Mesodermal cell (in vitro differentiated cells): ENCODE measurements around the gene DRC7.

Experiments
- H3K27ac ChIP-seq: 2 replicates; pipeline ENCODE4 v1.7.0; 2013; ENCODE audit warnings: mild to moderate bottlenecking, low read depth, low read length, moderate library complexity; ENCODE audit not compliant: severe bottlenecking
- H3K36me3 ChIP-seq: 2 replicates; pipeline ENCODE4 v1.7.1; 2013; ENCODE audit warnings: mild to moderate bottlenecking, low read length, moderate library complexity; ENCODE audit not compliant: control insufficient read depth, insufficient read depth
- H3K4me1 ChIP-seq: one replicate; pipeline ENCODE4 v1.7.1; 2013; ENCODE audit warnings: mild to moderate bottlenecking, low read length; ENCODE audit not compliant: insufficient read depth, control insufficient read depth, poor library complexity, severe bottlenecking
- H3K4me3 ChIP-seq: 2 replicates; pipeline ENCODE4 v1.7.0; 2013; ENCODE audit warnings: low read length, control low read depth, mild to moderate bottlenecking; ENCODE audit not compliant: insufficient read depth, poor library complexity, severe bottlenecking; ENCODE audit errors: extremely low read depth
- H3K9me3 ChIP-seq: 2 replicates; pipeline ENCODE4 v1.7.1; 2013; ENCODE audit warnings: mild to moderate bottlenecking, low read length, moderate library complexity; ENCODE audit not compliant: control insufficient read depth
- WGBS, 2 experiments: methylation state at CpG; one replicate each; pipeline ENCODE4 v1.1.5; 2013; ENCODE audit warnings: missing lambda C conversion rate in 2 of 2; ENCODE audit not compliant: insufficient coverage in 2 of 2; 5-methylcytosine and 5-hydroxymethylcytosine counted together

Gene DRC7

DNA sequence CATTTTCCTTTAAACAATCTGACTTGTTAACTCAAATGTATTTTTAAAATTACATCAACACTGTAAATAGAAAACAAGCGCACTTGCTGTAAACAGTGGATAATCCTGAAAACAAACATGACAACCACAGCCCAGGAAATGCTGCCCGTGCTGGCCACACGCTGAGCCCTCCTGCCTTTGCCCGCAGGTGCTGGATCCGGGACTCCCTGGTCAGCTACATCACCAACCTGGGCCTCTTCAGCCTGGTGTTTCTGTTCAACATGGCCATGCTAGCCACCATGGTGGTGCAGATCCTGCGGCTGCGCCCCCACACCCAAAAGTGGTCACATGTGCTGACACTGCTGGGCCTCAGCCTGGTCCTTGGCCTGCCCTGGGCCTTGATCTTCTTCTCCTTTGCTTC lies 33.1 kb upstream of the DRC7 start:
- Histone ChIP-seq H3K36me3 (no peaks in the 10 kb centered on the region), H3K9me3 (no peaks in the 10 kb centered on the region), H3K4me1 (no peaks in the 10 kb centered on the region), H3K27ac (no peak overlapping the region), H3K4me3 (no peak overlapping the region)
- 79 to 80% methylated on average over 7 of the region's 7 CpGs for WGBS, 2 experiments

- Histone ChIP-seq H3K27ac (no peak overlapping the region), H3K4me1 (no peaks in the 10 kb centered on the region), H3K4me3 (no peak overlapping the region), H3K9me3 (no peaks in the 10 kb centered on the region), H3K36me3 (no peaks in the 10 kb centered on the region)
- 92 to 93% methylated on average over 14 to 19 of the region's 20 CpGs for WGBS, 2 experiments
Observed at GRCh38 chr16:57661936-57662906, 32.4 kb upstream of the DRC7 start.

DNA sequence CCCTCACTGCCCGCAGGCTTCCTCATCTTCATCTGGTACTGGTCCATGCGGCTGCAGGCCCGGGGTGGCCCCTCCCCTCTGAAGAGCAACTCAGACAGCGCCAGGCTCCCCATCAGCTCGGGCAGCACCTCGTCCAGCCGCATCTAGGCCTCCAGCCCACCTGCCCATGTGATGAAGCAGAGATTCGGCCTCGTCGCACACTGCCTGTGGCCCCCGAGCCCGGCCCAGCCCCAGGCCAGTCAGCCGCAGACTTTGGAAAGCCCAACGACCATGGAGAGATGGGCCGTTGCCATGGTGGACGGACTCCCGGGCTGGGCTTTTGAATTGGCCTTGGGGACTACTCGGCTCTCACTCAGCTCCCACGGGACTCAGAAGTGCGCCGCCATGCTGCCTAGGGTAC lies 31.2 kb upstream of the DRC7 start:
- H3K9me3 ChIP-seq: no peaks in the 10 kb centered on the region
- no peak overlapping the region for H3K4me3 ChIP-seq
- no peak overlapping the region for H3K27ac ChIP-seq
- 90 to 92% methylated on average over 18 to 21 of the region's 21 CpGs for WGBS, 2 experiments
- peaks cover 10% of the 10 kb centered on the region for H3K4me1 ChIP-seq
- no peaks in the 10 kb centered on the region for H3K36me3 ChIP-seq

DNA sequence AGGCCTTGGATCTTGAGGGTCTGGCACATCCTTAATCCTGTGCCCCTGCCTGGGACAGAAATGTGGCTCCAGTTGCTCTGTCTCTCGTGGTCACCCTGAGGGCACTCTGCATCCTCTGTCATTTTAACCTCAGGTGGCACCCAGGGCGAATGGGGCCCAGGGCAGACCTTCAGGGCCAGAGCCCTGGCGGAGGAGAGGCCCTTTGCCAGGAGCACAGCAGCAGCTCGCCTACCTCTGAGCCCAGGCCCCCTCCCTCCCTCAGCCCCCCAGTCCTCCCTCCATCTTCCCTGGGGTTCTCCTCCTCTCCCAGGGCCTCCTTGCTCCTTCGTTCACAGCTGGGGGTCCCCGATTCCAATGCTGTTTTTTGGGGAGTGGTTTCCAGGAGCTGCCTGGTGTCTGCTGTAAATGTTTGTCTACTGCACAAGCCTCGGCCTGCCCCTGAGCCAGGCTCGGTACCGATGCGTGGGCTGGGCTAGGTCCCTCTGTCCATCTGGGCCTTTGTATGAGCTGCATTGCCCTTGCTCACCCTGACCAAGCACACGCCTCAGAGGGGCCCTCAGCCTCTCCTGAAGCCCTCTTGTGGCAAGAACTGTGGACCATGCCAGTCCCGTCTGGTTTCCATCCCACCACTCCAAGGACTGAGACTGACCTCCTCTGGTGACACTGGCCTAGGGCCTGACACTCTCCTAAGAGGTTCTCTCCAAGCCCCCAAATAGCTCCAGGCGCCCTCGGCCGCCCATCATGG lies 30.5 kb upstream of the DRC7 start:
- H3K4me3 ChIP-seq: no peak overlapping the region
- 89 to 95% methylated on average over 8 to 13 of the region's 15 CpGs for WGBS, 2 experiments
- H3K4me1 ChIP-seq: peaks cover 10% of the 10 kb centered on the region
- H3K27ac ChIP-seq: no peak overlapping the region
- no peaks in the 10 kb centered on the region for H3K36me3 ChIP-seq
- H3K9me3 ChIP-seq: no peaks in the 10 kb centered on the region

- 93 to 95% methylated on average over 4 to 6 of the region's 6 CpGs for WGBS, 2 experiments
- Histone ChIP-seq H3K36me3 (no peaks in the 10 kb centered on the region), H3K9me3 (no peaks in the 10 kb centered on the region), H3K4me1 (peaks cover 10% of the 10 kb centered on the region), H3K4me3 (no peak overlapping the region), H3K27ac (no peak overlapping the region)
Observed at GRCh38 chr16:57664662-57665025, 30.0 kb upstream of the DRC7 start.

DNA sequence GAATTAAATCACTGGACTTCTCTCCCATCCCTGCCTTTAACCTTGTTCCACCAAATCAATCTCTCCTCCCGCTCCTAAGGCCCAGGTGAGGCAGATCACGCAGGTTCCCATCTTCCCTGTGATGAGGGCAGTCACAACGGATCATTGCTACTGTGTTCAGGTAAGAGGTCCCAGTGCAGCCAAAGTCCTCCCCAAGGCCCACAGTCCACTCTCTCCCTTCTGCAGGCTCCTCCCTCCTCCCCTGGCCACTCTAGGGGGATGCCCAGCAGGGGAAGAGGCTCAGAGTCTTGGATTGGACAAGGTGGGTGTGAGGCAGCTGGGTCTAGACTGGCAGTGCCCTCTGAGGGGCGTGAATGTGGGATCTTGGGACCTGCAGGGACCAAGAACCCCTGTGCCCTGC lies 29.1 kb upstream of the DRC7 start:
- H3K36me3 ChIP-seq: no peaks in the 10 kb centered on the region
- no peak overlapping the region for H3K4me3 ChIP-seq
- H3K27ac ChIP-seq: no peak overlapping the region
- peaks cover 13% of the 10 kb centered on the region for H3K4me1 ChIP-seq
- WGBS, 2 experiments: 75 to 96% methylated on average over 2 of the region's 4 CpGs
- no peaks in the 10 kb centered on the region for H3K9me3 ChIP-seq

- no peak overlapping the region for H3K27ac ChIP-seq
- no peak overlapping the region for H3K4me3 ChIP-seq
- 84 to 89% methylated on average over 6 to 8 of the region's 11 CpGs for WGBS, 2 experiments
- no peaks in the 10 kb centered on the region for H3K36me3 ChIP-seq
- peaks cover 20% of the 10 kb centered on the region for H3K4me1 ChIP-seq
- H3K9me3 ChIP-seq: no peaks in the 10 kb centered on the region
Observed at GRCh38 chr16:57666353-57667047, 28.1 kb upstream of the DRC7 start.

DNA sequence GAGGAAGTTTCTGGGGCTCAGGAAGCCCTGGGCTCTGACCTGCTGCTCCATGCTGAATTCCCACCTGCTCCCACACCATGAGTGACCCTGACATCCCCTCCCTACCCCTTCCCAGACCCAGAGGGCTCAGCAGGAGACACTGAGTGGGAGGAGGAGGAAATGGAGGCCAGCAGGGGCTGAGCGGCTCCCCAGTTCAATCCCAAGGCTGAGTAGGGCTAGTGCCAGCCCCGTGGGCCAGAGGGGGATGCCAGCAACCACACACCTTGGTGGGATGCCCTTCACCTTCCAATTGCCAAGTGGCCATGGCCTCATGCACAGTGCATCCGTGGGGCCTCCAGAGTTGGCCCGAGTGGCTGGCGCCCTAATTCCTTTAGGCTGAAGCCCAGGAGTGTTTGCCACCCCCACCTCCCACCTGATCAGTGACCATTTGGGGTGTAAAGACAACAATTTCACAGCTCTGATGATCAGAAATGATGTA lies 27.5 kb upstream of the DRC7 start:
- Histone ChIP-seq H3K9me3 (no peaks in the 10 kb centered on the region), H3K4me3 (no peak overlapping the region), H3K4me1 (peaks cover 20% of the 10 kb centered on the region), H3K27ac (no peak overlapping the region), H3K36me3 (no peaks in the 10 kb centered on the region)
- 78 to 94% methylated on average over 2 to 3 of the region's 5 CpGs for WGBS, 2 experiments

- 86 to 91% methylated on average over 12 to 15 of the region's 17 CpGs for WGBS, 2 experiments
- peaks cover 20% of the 10 kb centered on the region for H3K4me1 ChIP-seq
- H3K27ac ChIP-seq: no peak overlapping the region
- no peak overlapping the region for H3K4me3 ChIP-seq
- no peaks in the 10 kb centered on the region for H3K36me3 ChIP-seq
- H3K9me3 ChIP-seq: no peaks in the 10 kb centered on the region
Observed at GRCh38 chr16:57667526-57668262, 26.9 kb upstream of the DRC7 start.

DNA sequence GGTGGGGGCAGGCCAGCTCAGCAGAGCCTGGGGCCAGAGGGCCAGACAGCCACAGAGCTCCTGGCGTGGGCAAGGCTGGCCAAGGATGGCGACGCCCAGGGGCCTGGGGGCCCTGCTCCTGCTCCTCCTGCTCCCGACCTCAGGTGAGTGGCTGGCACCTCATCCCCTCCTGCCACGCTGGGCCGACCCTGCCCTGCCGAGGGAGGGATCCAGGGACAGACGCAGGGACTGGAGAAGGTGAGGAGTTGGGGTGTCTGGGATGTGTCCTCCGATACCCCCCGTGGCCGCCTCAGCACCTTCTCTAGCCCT lies 26.4 kb upstream of the DRC7 start, which contains the start of gene ADGRG3:
TSS of gene ADGRG3 (plus strand) at position 44 of the 309 bp plus-strand sequence. CDS start at position 86, 42 bp downstream.
- Histone ChIP-seq H3K9me3 (no peaks in the 10 kb centered on the region), H3K27ac (no peak within 1 kb of the TSS)
- 94 to 98% methylated on average over 5 to 8 of the region's 11 CpGs for WGBS, 2 experiments

More for the DNA sequence above, 26.4 kb upstream of the DRC7 start, which contains the start of gene ADGRG3:
- no peak within 1 kb of the TSS for H3K4me3 ChIP-seq
- H3K36me3 ChIP-seq: no peaks in the 10 kb centered on the region
- peaks cover 22% of the 10 kb centered on the region for H3K4me1 ChIP-seq
